DMS 273 (cell line): Measurements from ENCODE around the gene NES.

Experiments
- DNase-seq: peaks from one replicate; lab custom pipeline; 2025; ENCODE audit not compliant: unreplicated experiment; lab: John Stamatoyannopoulos, UW

The NES gene

GRCh38 chr1:156704166-156704711, 27.0 kb upstream of the NES start:
- no peak for DNase-seq

GRCh38 chr1:156703741-156704140, 26.5 kb upstream of the NES start:
- DNase-seq: peak; percentile 46

GRCh38 chr1:156703336-156703735, 26.1 kb upstream of the NES start:
- DNase-seq: no peak

GRCh38 chr1:156700736-156701531, 23.7 kb upstream of the NES start:
- DNase-seq: no peak

- no peak for DNase-seq
Measured at GRCh38 chr1:156698995-156699394, 21.8 kb upstream of the NES start.

- no peak for DNase-seq
Measured at GRCh38 chr1:156697481-156697880, 20.3 kb upstream of the NES start.

- no peak for DNase-seq
Measured at GRCh38 chr1:156696755-156697154, 19.5 kb upstream of the NES start.

GRCh38 chr1:156694690-156694962, 17.4 kb upstream of the NES start:
- DNase-seq: no peak

GRCh38 chr1:156693848-156694689, 16.9 kb upstream of the NES start:
- no peak for DNase-seq

GRCh38 chr1:156692925-156693847, 16.0 kb upstream of the NES start:
- DNase-seq: peak; percentile 55

- no peak for DNase-seq
Measured at GRCh38 chr1:156692441-156692924, 15.3 kb upstream of the NES start.

GRCh38 chr1:156691665-156692440, 14.6 kb upstream of the NES start:
- DNase-seq: peak; percentile 55

- DNase-seq: no peak
Measured at GRCh38 chr1:156691191-156691590, 14.0 kb upstream of the NES start.

- DNase-seq: no peak
Measured at GRCh38 chr1:156690675-156691036, 13.4 kb upstream of the NES start.

GRCh38 chr1:156689953-156690674, 12.9 kb upstream of the NES start:
- peak; percentile 57 for DNase-seq

- peak; percentile 94 for DNase-seq
Measured at GRCh38 chr1:156689035-156689952, 12.1 kb upstream of the NES start.

GRCh38 chr1:156684227-156684782, 7.1 kb upstream of the NES start:
- DNase-seq: no peak
